Measurements from ENCODE around the gene OSBPL7.

The OSBPL7 gene

GRCh38 chr17:47821031-47821423, 567 bp downstream of the OSBPL7 start:
- DNase-seq (ENCODE audit: insufficient read length, low spot score) (no peak), FAIRE-seq (no peak)
- no peak for TF ChIP-seq POLR2A (IDR thresholded peaks at IDR 0.05; ENCODE audit: low read depth, low read length)

- TF ChIP-seq POLR2A (IDR thresholded peaks at IDR 0.05; ENCODE audit: low read depth, low read length), result no peak
- FAIRE-seq (no peak), DNase-seq (ENCODE audit: insufficient read length, low spot score) (no peak)
Observed at GRCh38 chr17:47820033-47820789, 1.4 kb downstream of the OSBPL7 start.

DNA sequence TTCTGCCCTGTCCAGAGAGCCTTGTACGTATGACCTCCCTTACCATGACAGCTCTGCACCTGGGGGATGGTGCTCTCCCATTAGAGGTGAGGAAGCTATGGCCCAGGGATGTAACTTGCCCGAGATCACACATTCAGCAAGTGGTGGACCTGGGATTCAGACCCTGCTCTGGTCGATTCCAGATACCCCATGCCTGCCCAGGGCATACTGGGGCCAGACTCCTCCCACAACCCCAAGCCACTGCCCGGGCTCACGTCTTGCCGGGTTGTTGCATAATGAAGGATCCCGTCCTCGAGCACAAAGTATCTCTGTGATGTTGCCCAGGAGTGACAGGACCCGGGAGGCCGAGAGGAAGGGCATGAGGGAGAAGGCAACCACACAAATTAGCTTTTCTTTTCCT, 2.1 kb downstream of the OSBPL7 start:
- no peak for TF ChIP-seq POLR2A (IDR thresholded peaks at IDR 0.05; ENCODE audit: low read depth, low read length)
- no peak for FAIRE-seq
- no peak for DNase-seq (ENCODE audit: insufficient read length, low spot score)

DNA sequence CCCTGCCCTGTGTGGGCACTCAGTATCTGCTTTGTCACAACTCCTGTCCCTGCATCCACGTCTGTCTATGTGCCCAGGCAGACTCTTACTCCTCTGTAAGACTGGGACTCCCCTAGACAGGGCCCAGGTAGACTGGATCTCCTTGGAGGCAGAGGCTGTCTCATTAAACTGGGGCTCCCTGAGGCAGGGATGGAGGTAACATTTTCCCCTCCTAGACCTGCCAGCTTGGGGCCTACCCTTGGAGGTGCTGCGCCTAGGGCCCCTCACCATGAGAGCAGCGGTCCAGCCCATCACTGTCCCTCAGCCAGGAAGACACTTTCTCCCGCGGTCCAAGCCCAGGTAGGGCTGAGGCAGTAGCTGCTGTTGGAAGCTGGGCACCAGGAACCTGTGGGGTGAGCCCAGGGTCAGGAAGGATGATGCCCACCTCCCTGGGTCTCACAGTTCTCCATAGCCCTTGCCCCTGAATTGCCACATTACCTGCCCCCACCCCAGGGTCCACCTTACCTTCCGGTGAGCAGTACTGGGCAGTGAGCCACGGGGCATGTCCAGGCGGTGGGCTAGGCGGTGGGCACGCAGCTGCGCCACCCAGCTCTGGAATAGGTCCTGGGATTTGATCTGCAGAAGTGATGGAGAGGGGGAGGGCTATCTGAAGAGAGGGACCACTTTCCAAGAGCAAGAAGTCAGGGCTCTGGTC, 3.4 kb downstream of the OSBPL7 start:
- no peak for TF ChIP-seq POLR2A (IDR thresholded peaks at IDR 0.05; ENCODE audit: low read depth, low read length)
- FAIRE-seq (no peak), DNase-seq (ENCODE audit: insufficient read length, low spot score) (no peak)

DNA sequence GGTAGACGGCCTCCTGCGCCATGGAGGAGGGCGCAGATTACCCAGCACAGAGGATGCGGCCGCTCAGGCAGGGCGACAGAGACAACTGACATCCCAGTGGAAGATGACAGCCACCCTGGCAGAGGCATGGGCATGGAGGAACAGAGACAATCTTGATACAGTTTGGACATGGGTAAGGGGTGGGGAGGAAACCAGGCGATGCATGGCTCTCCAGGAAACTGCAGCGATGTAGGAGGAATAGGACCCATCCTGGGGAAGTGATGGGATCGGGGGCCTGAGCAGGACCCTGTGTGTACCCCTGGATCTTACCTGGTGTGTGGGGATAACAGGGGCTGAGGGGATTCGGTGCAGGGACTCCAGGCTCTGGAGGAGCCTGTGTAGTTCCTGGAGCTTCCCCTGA, 4.6 kb downstream of the OSBPL7 start:
- FAIRE-seq (no peak), DNase-seq (ENCODE audit: insufficient read length, low spot score) (no peak)
- TF ChIP-seq POLR2A (IDR thresholded peaks at IDR 0.05; ENCODE audit: low read depth, low read length), result no peak

- DNase-seq (ENCODE audit: insufficient read length, low spot score), result no peak
- no peak for TF ChIP-seq POLR2A (IDR thresholded peaks at IDR 0.05; ENCODE audit: low read depth, low read length)
- FAIRE-seq, result no peak
Observed at GRCh38 chr17:47816111-47816735, 5.4 kb downstream of the OSBPL7 start.

- FAIRE-seq (no peak), DNase-seq (ENCODE audit: insufficient read length, low spot score) (no peak)
- TF ChIP-seq POLR2A (IDR thresholded peaks at IDR 0.05; ENCODE audit: low read depth, low read length), result no peak
Observed at GRCh38 chr17:47815106-47815918, 6.3 kb downstream of the OSBPL7 start.

- no peak for FAIRE-seq
- no peak for TF ChIP-seq POLR2A (IDR thresholded peaks at IDR 0.05; ENCODE audit: low read depth, low read length)
Observed at GRCh38 chr17:47813512-47814031, 8.0 kb downstream of the OSBPL7 start.

GRCh38 chr17:47813077-47813476, 8.5 kb downstream of the OSBPL7 start:
- no peak for TF ChIP-seq POLR2A (IDR thresholded peaks at IDR 0.05; ENCODE audit: low read depth, low read length)
- DNase-seq (ENCODE audit: insufficient read length, low spot score), result no peak
- FAIRE-seq, result no peak

More at GRCh38 chr17:47813512-47814031, 8.0 kb downstream of the OSBPL7 start:
- DNase-seq (ENCODE audit: insufficient read length, low spot score), result no peak

DNA sequence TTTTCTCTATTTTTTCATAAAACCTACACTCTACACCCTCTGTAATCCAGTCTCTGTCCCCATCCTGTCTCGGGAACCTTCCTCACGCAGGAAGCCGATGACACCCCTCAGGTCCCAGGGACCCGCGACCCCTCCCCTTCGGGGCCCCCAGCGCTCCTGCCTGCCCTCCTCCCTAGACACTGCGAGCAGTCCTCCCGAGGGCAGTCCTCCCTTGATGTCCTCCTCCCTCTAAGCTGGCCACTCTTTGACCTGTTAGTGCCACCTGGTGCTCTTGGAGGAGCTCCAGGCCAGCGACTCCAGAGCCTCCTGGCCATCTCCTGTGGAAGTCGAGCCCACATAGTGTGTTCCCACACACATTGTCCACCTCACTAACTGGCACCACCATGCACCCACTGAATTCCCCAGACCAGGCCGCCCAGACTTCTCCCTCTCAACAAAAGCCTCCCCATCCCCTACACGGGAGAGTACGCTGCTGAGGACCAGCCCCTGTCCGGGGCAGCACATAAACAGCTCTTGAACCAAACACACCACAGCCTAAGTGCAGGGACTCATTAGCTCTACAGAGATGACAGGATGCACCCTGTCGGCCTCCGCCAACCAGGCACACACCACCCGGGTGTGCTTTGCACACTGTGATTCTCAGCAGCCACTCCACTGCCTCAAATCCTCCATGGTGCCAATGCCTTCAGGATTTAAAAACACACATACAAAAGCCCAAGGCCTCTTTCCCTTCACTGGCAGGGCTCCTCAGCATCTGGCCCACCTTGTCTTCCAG, 9.3 kb downstream of the OSBPL7 start:
- no peak for DNase-seq (ENCODE audit: insufficient read length, low spot score)
- TF ChIP-seq POLR2A (IDR thresholded peaks at IDR 0.05; ENCODE audit: low read depth, low read length), result no peak
- FAIRE-seq, result no peak

DNA sequence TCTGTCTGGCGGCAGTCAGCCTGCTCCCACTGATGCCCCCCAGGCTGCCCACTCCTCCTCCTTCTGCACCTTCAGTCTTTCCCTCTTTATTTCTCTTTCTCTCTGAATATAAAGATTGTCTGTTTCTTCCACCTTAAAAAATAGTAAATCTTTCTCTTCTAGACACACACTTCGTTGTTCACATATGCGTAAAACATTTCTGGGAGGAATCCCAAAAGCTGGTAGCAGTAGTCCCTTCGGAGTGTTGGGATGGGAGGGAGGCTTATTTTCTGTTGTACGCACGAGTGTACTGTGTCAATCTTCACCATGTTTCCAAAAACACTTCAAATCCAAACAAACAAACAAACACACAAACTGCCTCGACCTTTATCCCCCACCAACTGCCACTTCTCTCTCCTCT, 9.9 kb downstream of the OSBPL7 start:
- TF ChIP-seq POLR2A (IDR thresholded peaks at IDR 0.05; ENCODE audit: low read depth, low read length), result no peak
- DNase-seq (ENCODE audit: insufficient read length, low spot score), result no peak
- no peak for FAIRE-seq

DNA sequence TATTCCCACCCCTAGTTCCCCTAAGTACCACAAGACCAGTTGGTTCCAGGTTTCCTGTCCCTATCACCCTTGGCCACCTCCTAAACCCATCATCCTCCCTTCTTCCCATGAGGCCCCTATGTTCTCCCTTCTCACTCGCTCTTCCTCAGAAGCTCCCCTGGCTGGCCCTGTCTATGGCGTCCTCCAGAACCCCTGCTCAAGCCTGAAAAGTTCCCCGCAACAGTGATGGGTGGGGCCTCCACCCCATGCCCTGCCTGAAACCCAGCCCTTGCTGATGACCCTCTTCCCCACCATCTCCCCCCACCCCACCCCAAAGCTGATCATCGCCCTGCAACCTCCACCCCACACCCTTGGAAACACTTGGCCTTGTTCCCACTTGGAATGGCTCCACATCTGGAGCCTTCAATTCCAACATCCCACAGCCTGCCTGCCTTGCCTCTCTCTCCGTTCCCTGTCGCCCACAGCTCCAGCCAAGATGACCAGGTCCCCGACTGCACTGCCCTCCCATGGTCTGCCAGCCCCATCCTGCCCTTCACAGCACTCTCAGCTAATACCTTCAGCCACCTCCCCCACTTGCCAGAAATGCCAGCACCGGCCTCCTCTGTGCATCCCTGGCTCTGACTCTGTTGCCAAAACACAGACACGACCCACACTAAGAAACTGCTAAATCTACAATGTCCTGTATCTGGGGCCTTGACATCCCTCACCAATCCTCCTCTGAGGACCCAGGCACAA, 10.5 kb downstream of the OSBPL7 start:
- no peak for TF ChIP-seq POLR2A (IDR thresholded peaks at IDR 0.05; ENCODE audit: low read depth, low read length)
- DNase-seq (ENCODE audit: insufficient read length, low spot score) (no peak), FAIRE-seq (no peak)
